HFF-Myc (cell line): Measurements from ENCODE around the gene NOP14.
"Not testable (repeated sequence)": the region's sequence is repeated elsewhere in the genome, so short reads cannot be mapped to it uniquely, and the experiment has no call there.

Experiments
- DNase-seq: peaks from one replicate; pipeline ENCODE4 v3.0.0-alpha.2; 2011; ENCODE audit warnings: low read depth; ENCODE audit errors: extremely low read depth
- H3K4me3 ChIP-seq: replicated peaks from 2 replicates; pipeline ENCODE4 v1.5.1; 2011; ENCODE audit warnings: low read depth, mild to moderate bottlenecking, control low read depth, low read length
- TF ChIP-seq, protein P1 (sequence below): IDR thresholded peaks from 2 replicates; pipeline ENCODE4 v1.5.1; 2012; ENCODE audit warnings: mild to moderate bottlenecking, low read depth, low read length, control low read depth; ENCODE audit errors: missing control alignments

The NOP14 gene

DNA sequence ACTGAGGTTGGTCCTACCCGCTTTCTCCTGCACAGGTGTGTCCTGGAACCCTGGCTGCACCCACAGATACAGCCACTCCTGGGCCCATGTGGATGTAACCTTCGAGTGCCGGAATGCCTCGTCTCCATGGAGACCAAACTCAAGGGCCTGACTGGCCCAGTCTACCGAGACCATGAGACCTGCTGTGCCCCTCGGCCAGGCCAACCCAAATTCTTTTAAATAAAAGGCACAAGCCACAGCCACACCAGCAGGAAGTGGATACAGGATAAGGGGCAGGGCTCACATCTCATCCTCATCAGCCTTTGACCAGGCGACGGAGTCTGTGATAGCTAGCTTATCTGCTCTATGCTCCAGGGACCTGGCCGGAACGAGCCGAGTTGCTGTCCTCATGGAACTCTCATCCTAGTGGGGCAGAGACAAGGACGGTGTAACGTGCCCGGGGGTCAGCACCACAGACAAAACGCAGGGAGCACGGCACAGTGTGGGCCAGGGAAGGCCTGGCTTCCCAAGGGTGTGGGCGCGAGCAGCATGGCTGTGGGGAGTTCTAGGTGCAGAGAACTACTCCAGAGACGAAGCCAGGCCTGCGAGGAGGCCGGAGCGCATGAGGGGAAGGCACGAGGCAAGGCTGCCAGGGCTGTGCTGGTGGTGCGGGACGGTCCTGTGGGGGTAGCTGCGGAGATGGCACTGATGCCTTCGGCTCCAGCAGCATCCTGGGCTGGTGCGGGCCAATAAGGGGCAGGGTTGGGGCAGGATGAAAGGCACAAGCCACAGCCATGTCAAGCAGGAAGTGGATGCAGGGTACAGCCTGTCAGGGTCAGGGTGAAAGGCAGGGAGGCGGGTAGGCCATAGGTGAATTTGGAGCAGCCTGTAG is 22.7 kb downstream of the NOP14 start:
- TF ChIP-seq, protein P1, sequence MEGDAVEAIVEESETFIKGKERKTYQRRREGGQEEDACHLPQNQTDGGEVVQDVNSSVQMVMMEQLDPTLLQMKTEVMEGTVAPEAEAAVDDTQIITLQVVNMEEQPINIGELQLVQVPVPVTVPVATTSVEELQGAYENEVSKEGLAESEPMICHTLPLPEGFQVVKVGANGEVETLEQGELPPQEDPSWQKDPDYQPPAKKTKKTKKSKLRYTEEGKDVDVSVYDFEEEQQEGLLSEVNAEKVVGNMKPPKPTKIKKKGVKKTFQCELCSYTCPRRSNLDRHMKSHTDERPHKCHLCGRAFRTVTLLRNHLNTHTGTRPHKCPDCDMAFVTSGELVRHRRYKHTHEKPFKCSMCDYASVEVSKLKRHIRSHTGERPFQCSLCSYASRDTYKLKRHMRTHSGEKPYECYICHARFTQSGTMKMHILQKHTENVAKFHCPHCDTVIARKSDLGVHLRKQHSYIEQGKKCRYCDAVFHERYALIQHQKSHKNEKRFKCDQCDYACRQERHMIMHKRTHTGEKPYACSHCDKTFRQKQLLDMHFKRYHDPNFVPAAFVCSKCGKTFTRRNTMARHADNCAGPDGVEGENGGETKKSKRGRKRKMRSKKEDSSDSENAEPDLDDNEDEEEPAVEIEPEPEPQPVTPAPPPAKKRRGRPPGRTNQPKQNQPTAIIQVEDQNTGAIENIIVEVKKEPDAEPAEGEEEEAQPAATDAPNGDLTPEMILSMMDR = no peak
- no peak overlapping the region for H3K4me3 ChIP-seq
- DNase-seq = no peak

DNA sequence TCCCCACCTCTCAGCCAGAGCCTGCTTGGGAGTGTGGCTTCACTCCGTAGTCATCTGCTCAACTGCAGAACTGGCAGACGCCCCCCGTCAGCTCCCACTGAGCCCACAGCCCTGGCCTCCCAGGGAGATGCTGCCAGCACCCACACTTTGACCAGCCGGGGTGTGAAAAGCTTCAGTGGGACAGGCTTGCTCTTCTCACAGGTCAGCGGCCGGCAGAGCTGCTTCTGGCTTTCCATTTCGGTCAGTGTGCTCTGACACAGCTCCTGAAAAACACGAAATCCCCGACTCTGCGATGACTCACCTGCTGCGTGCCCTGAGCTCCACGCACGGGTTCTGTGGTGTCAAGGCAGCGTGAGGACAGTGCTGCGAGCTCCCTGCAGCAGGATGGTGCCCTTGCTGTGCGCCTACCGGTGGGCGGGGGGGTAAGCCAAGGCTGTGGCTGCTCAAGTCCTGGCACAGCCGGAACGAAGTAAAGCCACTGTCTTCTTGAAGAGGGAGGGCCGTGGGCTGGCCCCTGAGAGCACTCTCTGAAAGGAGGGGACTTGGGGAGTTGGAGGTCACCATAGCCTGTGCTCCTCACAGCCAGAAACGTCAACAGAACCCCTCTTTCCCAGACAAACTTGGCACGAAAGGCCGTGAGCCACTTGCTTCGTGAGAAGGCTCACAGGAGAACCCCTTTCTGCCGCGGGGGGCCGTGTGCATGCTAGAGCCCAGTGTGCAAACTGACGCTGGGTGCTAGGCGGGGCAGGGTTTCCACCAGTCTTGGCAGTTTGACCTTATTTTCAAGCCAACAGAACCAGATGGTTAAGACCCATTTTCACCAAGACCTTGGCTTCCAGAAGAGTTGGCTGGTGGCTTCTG is 23.6 kb downstream of the NOP14 start:
- TF ChIP-seq, protein P1 = no peak
- no peak overlapping the region for H3K4me3 ChIP-seq
- no peak for DNase-seq

DNA sequence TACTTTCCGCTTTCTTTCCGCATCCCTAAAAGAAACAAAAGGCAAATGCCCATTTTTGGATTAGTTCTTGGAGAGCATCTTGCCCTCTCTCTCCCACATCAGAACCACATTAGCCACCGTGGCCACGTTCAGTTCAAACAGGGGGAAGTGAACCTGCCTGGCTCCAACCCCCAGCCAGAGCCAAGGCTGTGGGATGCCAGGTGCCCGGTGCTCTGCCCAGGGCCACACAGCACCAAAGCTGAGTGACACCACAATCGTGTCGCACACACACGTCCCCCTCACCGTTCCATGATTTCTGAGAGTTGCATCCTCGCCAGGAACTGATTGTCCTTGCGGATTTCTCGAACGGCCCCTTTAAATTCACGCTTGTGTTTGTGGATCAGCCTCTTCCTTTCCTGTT is 24.3 kb downstream of the NOP14 start:
- DNase-seq = no peak
- TF ChIP-seq, protein P1 = no peak

DNA sequence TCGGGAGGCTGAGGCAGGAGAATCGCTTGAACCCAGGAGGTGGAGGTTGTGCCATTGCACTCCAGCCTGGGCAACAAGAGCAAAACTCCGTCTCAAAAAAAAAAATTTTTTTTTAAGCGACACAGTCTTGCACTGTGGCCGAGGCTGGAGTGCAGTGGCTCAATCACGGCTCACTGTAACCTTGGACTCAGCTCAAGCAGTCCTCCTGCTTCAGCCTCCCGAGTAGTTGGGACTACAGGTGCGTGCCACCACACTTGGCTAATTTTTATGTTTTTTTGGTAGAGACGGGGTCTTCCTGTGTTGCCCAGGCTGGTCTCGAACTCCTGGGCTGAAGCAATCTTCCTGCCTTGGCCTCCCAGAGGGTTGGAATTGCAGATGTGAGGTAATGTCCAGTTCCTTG is 24.8 kb downstream of the NOP14 start:
- DNase-seq, H3K4me3 ChIP-seq: not testable (repeated sequence)

More for the DNA sequence above, 24.3 kb downstream of the NOP14 start:
- H3K4me3 ChIP-seq = no peak overlapping the region

DNA sequence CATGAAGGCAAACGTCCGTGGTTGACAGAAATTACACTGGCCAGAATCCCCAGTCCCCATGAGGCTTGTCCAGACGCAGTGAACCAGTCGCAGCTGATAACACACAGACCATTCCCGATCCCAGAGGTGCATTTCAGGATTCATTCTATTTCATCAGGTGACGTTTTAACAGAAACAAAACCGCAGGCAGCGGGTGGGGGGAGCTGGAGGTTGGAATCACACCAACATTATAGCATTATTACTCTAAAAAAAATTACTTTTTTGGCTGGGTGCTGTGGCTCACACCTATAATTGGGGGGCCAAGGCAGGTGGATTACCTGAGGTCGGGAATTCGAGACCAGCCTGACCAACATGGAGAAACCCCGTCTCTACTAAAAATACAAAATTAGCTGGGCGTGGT is 25.2 kb downstream of the NOP14 start:
- H3K4me3 ChIP-seq = no peak overlapping the region
- TF ChIP-seq, protein P1 = no peak
- DNase-seq = no peak

DNA sequence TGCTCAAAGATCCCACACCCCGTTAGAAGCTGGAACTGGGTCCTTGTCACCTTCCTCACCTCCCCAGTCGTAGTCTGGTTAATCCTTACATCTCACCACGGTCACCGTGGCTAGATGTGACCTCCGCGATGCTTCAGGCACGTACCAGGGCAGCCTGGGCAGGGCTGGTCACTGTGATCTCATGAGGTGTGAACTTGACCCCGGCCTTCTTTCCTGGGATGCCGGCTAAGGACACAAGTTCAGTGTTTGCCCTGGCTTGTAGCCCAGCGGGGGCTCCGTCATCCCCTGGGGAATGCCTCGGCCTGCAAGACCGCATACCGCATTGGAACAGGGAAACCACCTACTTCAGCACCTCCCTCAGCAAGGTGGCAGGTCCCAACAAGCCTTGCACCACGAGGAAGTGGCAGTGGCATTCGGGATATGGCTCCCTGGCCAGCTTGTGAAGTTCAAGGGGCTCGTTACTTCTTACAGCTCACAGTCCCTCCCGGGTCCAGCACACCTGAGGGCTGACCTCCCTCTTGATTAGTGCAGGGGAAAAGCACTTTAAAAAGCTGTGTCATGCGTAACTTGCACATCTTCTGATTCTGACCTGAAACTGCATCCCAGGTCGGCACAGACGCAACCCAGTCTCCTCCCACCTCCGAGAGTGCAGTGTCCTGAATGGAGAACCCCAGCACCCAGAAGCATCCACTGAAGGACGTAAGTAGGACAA is 25.9 kb downstream of the NOP14 start:
- H3K4me3 ChIP-seq = 0 out of 2 replicates have a peak overlapping the region, but pooled peaks have one; percentile 0
- TF ChIP-seq, protein P1 = no peak
- DNase-seq = no peak
